HCT116 (cell line): ENCODE data around the gene DRGX. TPM values are rescaled to one million over a fixed set of nuclear protein-coding genes. Genes with fewer than 3 reads are reported as not detected.

Source experiments
- ATAC-seq: fragments of 200-7000 bp; cut with Tn5 transposase; 2 replicates; pipeline ENCODE4 v1.9.1; 2020; ENCODE audit warnings: mild to moderate bottlenecking, moderate library complexity
- BruUV-seq: library from RNA; stranded (reverse); fragments of 400-500 nt; replicated peaks from 2 replicates; lab custom pipeline; 2021; lab: Mats Ljungman, UMichigan
- CTCF ChIA-PET: fragments of 300-600 bp; sonication (Branson Sonifier 250); formaldehyde crosslinking; loops from one replicate; lab custom pipeline; 2021; ENCODE audit warnings: antibody characterized with exemption; lab: Charles Lee
- POLR2A ChIA-PET: fragments of 300-600, 350-600 bp; sonication (Branson Sonifier 250); formaldehyde crosslinking; loops from one replicate; lab custom pipeline; 2021; ENCODE audit warnings: antibody characterized with exemption; lab: Charles Lee
- RAD21 ChIA-PET, 2 experiments: fragments of 300-600 bp; sonication (Branson Sonifier 250); formaldehyde crosslinking; loops; one replicate each; lab custom pipeline; 2023; ENCODE audit warnings: low total read pairs in 2 of 2; ENCODE audit not compliant: uncharacterized antibody in 2 of 2, unreplicated experiment in 2 of 2, low non-redundant PET in 1 of 2; lab: Charles Lee
- DNase-seq: peaks from one replicate; pipeline ENCODE4 v3.0.0-alpha.2; 2010; ENCODE audit warnings: low read depth, low spot score
- H2AFZ ChIP-seq: fragments of 200-600 bp; shearing (Covaris generic), sonication (generic); 2 replicates; pipeline ENCODE4 v1.6.1; 2017; ENCODE audit warnings: low read depth, mixed run types, mixed read lengths, antibody characterized with exemption, low read length; ENCODE audit not compliant: poor library complexity, severe bottlenecking
- H3K27ac ChIP-seq: 2 replicates; pipeline ENCODE4 v1.5.1; 2012; ENCODE audit warnings: low read depth, low read length
- H3K27me3 ChIP-seq: fragments of 200-600 bp; sonication (generic); 2 replicates; pipeline ENCODE4 v1.6.1; 2016; ENCODE audit warnings: mixed run types, low read length, mixed read lengths; ENCODE audit not compliant: insufficient read depth
- H3K36me3 ChIP-seq, 2 experiments: fragments of 200-500 bp in 1 of 2; fragments of 200-600 bp in 1 of 2; sonication (Bioruptor generic) in 1 of 2; sonication (generic) in 1 of 2; 2 replicates each; pipeline versions ENCODE4 v1.5.1 to v1.6.1; 2014 to 2016; ENCODE audit warnings: low read length in 2 of 2, inconsistent platforms in 1 of 2, mixed read lengths in 1 of 2, mixed run types in 1 of 2; ENCODE audit not compliant: insufficient read depth in 2 of 2, control insufficient read depth in 1 of 2
- H3K4me1 ChIP-seq, 2 experiments: fragments of 200-600 bp in 1 of 2; sonication (generic) in 1 of 2; 2 replicates each; pipeline versions ENCODE4 v1.5.1 to v1.6.1; 2012 to 2017; ENCODE audit warnings: low read length in 2 of 2, inconsistent platforms in 1 of 2, mild to moderate bottlenecking in 1 of 2, mixed read lengths in 1 of 2, mixed run types in 1 of 2, moderate library complexity in 1 of 2; ENCODE audit not compliant: insufficient read depth in 2 of 2, control insufficient read depth in 1 of 2
- H3K4me2 ChIP-seq: fragments of 200-600 bp; sonication (generic); 2 replicates; pipeline ENCODE4 v1.6.1; 2017; ENCODE audit warnings: mixed run types, low read length, mixed read lengths
- H3K4me3 ChIP-seq, 2 experiments: fragments of 200-600 bp in 1 of 2; sonication (generic) in 1 of 2; replicated peaks in 1 of 2; 2 replicates each; pipeline ENCODE4 v1.5.1; 2011 to 2016; ENCODE audit warnings: low read length in 2 of 2, control low read depth in 1 of 2, low read depth in 1 of 2, mild to moderate bottlenecking in 1 of 2, mixed read lengths in 1 of 2, mixed run types in 1 of 2
- H3K79me2 ChIP-seq: fragments of 200-600 bp; sonication (generic); 2 replicates; pipeline ENCODE4 v1.6.1; 2017; ENCODE audit warnings: mild to moderate bottlenecking, mixed run types, low read length, moderate library complexity, mixed read lengths; ENCODE audit not compliant: insufficient read depth
- H3K9ac ChIP-seq: fragments of 200-600 bp; sonication (generic); 2 replicates; pipeline ENCODE4 v1.6.1; 2016; ENCODE audit warnings: low read length, mixed read lengths
- H3K9me2 ChIP-seq: fragments of 200-600 bp; sonication (generic), shearing (Covaris generic); 2 replicates; pipeline ENCODE4 v1.6.1; 2017; ENCODE audit warnings: mixed run types, mild to moderate bottlenecking, moderate library complexity; ENCODE audit not compliant: insufficient read depth
- H3K9me3 ChIP-seq, 2 experiments: fragments of 200-500 bp in 1 of 2; fragments of 200-600 bp in 1 of 2; sonication (Bioruptor generic) in 1 of 2; sonication (generic) in 1 of 2; 2 replicates each; pipeline ENCODE4 v1.6.1; 2014 to 2017; ENCODE audit warnings: low read length in 2 of 2, mixed read lengths in 2 of 2, inconsistent platforms in 1 of 2, low read depth in 1 of 2, mild to moderate bottlenecking in 1 of 2, mixed run types in 1 of 2, moderate library complexity in 1 of 2; ENCODE audit not compliant: control insufficient read depth in 1 of 2, insufficient read depth in 1 of 2
- H4K20me1 ChIP-seq: fragments of 200-600 bp; sonication (generic), shearing (Covaris generic); 2 replicates; pipeline ENCODE4 v1.6.1; 2017; ENCODE audit warnings: mixed run types, mild to moderate bottlenecking, moderate library complexity; ENCODE audit not compliant: insufficient read depth
- EZH2 ChIP-seq: fragments of 200-600 bp; sonication (generic); IDR thresholded peaks from 2 replicates; pipeline ENCODE4 v1.6.1; 2017; ENCODE audit warnings: antibody characterized with exemption, mixed run types
- EZH2phosphoT487 ChIP-seq: fragments of 200-600 bp; IDR thresholded peaks from 2 replicates; pipeline ENCODE4 v1.6.1; 2018; ENCODE audit warnings: antibody characterized with exemption, borderline replicate concordance
- RAD21 ChIP-seq: IDR thresholded peaks from 2 replicates; pipeline ENCODE4 v1.6.1; 2012; ENCODE audit warnings: low read depth, mild to moderate bottlenecking
- ZFX ChIP-seq: fragments of 450-650 bp; IDR thresholded peaks from 2 replicates; pipeline ENCODE4 v1.6.1; 2017
- ZNF274 ChIP-seq: fragments of 200-500 bp; sonication (Bioruptor generic); IDR thresholded peaks from 2 replicates; pipeline ENCODE4 v1.6.1; 2014; ENCODE audit warnings: mild to moderate bottlenecking, low read depth, low read length, inconsistent platforms
- intact Hi-C: fragments of 100-400 bp; cut with micrococcal nuclease; formaldehyde crosslinking; loops from 2 replicates; pipeline ENCODE4 v1.10.0; 2022
- total RNA-seq: library from RNA; stranded (reverse); gene quantifications from one replicate; pipeline ENCODE4 v1.2.1, GENCODE V29; 2021; ENCODE audit not compliant: unreplicated experiment
- TF ChIP-seq, protein P1 (sequence below): IDR thresholded peaks from 2 replicates; pipeline ENCODE4 v1.6.1; 2011; ENCODE audit warnings: mild to moderate bottlenecking, low read length, moderate library complexity; ENCODE audit not compliant: insufficient replicate concordance; ENCODE audit errors: extremely low read depth
- TF ChIP-seq, protein P2 (sequence below): IDR thresholded peaks from 2 replicates; pipeline ENCODE4 v1.6.1; 2012; ENCODE audit warnings: low read depth
- TF ChIP-seq, protein P3 (sequence below), 3 experiments: fragments of 200-600 bp in 1 of 3; sonication (generic) in 1 of 3; IDR thresholded peaks in 2 of 3; conservative IDR thresholded peaks in 1 of 3; 2 replicates each; pipeline ENCODE4 v1.5.1; 2012 to 2017; ENCODE audit warnings: low read depth in 2 of 3, low read length in 2 of 3, antibody characterized with exemption in 1 of 3, borderline replicate concordance in 1 of 3, control low read depth in 1 of 3, mild to moderate bottlenecking in 1 of 3, mixed read lengths in 1 of 3, mixed run types in 1 of 3, moderate library complexity in 1 of 3; ENCODE audit not compliant: insufficient read depth in 1 of 3

Gene DRGX
- total RNA-seq, 1 experiment from 2014 or later = not detected

DNA sequence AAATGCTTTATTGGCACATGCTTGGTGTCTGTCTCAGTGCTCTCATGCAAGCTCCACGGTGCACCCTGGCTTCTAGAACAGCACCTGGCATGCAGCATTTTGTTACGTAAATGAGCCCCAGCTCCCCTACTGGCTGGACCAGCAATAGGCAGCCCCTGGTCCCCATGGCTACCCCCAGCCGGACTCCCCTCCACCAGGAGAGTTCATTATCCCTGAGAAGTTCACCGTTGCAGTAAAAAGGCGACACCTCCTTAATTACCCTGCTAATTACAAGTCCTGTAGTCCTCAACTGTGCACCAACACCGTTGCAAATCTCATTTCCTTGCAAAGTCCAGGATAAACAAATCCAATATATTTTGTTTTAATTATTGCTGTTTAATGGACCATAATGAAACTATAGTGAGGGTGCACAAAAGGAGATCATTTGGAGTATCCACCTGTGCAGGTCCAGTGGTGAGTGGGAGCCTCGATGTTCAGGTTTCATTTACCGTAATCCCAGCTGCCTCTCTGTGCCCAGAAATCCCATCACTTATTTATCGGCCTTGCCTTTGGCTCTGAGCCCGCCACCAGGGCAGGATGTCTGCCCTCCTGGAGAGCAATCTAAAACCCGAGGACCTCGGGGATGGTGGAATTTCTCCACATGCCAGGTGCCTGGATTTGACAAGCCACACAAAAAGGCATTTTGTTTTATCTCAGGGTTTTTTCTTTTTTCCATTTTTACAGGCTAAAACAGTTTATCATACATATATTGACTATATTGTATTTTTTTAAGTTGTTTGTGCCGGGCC is 12.8 kb upstream of the DRGX start:
- Histone ChIP-seq H3K4me2 (no peak overlapping the region), H3K4me3 (no peak overlapping the region), H3K4me1 (no peaks in the 10 kb centered on the region)
- DNase-seq = peak; percentile 16
- no TSS peak for BruUV-seq
- no peak for TF ChIP-seq ZNF274
- TF ChIP-seq EZH2phosphoT487 = no peak
- TF ChIP-seq ZFX = no peak
- TF ChIP-seq, protein P1, sequence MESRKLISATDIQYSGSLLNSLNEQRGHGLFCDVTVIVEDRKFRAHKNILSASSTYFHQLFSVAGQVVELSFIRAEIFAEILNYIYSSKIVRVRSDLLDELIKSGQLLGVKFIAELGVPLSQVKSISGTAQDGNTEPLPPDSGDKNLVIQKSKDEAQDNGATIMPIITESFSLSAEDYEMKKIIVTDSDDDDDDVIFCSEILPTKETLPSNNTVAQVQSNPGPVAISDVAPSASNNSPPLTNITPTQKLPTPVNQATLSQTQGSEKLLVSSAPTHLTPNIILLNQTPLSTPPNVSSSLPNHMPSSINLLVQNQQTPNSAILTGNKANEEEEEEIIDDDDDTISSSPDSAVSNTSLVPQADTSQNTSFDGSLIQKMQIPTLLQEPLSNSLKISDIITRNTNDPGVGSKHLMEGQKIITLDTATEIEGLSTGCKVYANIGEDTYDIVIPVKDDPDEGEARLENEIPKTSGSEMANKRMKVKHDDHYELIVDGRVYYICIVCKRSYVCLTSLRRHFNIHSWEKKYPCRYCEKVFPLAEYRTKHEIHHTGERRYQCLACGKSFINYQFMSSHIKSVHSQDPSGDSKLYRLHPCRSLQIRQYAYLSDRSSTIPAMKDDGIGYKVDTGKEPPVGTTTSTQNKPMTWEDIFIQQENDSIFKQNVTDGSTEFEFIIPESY = no peak
- TF ChIP-seq, protein P2, sequence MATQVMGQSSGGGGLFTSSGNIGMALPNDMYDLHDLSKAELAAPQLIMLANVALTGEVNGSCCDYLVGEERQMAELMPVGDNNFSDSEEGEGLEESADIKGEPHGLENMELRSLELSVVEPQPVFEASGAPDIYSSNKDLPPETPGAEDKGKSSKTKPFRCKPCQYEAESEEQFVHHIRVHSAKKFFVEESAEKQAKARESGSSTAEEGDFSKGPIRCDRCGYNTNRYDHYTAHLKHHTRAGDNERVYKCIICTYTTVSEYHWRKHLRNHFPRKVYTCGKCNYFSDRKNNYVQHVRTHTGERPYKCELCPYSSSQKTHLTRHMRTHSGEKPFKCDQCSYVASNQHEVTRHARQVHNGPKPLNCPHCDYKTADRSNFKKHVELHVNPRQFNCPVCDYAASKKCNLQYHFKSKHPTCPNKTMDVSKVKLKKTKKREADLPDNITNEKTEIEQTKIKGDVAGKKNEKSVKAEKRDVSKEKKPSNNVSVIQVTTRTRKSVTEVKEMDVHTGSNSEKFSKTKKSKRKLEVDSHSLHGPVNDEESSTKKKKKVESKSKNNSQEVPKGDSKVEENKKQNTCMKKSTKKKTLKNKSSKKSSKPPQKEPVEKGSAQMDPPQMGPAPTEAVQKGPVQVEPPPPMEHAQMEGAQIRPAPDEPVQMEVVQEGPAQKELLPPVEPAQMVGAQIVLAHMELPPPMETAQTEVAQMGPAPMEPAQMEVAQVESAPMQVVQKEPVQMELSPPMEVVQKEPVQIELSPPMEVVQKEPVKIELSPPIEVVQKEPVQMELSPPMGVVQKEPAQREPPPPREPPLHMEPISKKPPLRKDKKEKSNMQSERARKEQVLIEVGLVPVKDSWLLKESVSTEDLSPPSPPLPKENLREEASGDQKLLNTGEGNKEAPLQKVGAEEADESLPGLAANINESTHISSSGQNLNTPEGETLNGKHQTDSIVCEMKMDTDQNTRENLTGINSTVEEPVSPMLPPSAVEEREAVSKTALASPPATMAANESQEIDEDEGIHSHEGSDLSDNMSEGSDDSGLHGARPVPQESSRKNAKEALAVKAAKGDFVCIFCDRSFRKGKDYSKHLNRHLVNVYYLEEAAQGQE = no peak
- TF ChIP-seq EZH2 = no peak
- TF ChIP-seq, protein P3, sequence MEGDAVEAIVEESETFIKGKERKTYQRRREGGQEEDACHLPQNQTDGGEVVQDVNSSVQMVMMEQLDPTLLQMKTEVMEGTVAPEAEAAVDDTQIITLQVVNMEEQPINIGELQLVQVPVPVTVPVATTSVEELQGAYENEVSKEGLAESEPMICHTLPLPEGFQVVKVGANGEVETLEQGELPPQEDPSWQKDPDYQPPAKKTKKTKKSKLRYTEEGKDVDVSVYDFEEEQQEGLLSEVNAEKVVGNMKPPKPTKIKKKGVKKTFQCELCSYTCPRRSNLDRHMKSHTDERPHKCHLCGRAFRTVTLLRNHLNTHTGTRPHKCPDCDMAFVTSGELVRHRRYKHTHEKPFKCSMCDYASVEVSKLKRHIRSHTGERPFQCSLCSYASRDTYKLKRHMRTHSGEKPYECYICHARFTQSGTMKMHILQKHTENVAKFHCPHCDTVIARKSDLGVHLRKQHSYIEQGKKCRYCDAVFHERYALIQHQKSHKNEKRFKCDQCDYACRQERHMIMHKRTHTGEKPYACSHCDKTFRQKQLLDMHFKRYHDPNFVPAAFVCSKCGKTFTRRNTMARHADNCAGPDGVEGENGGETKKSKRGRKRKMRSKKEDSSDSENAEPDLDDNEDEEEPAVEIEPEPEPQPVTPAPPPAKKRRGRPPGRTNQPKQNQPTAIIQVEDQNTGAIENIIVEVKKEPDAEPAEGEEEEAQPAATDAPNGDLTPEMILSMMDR (IDR thresholded peaks at IDR 0.05 in 2 of 3, conservative IDR thresholded peaks at IDR 0.05 in 1 of 3; ENCODE audit: borderline replicate concordance in 1 of 3, insufficient read depth in 1 of 3, low read depth in 2 of 3, low read length in 2 of 3) = peak; percentile 48 to 66 (median 64); a peak in 5 of 6 replicates
- no peak for TF ChIP-seq RAD21
- TF ChIP-seq, all 23 proteins: peak for 1
- no peaks in the 10 kb centered on the region for H3K79me2 ChIP-seq
- H3K9me3 ChIP-seq = no peaks in the 10 kb centered on the region
- CTCF ChIA-PET = interaction anchor here (1.0 to 6.8 kb wide), 17 partner anchors 10 to 753 kb away, joined by 3 to 123 read pairs (median 5); no protein-coding TSS in a partner anchor
- peaks cover 26% of the 10 kb centered on the region for H3K27me3 ChIP-seq
- intact Hi-C loops = no loop called here
- H2AFZ ChIP-seq = no peak overlapping the region
- POLR2A ChIA-PET = no interaction called here
- no peak overlapping the region for H3K27ac ChIP-seq
- peak; percentile 72 for ATAC-seq
- H3K9ac ChIP-seq = no peak overlapping the region
- no peaks in the 10 kb centered on the region for H3K9me2 ChIP-seq
- H3K36me3 ChIP-seq = no peaks in the 10 kb centered on the region
- H4K20me1 ChIP-seq = no peaks in the 10 kb centered on the region
- RAD21 ChIA-PET = interaction anchor here (1.3 to 1.8 kb wide), 2 partner anchors 103 to 110 kb away, joined by 6 to 14 read pairs (median 9); no protein-coding TSS in a partner anchor
